GM19328 (cell line): Measurements from ENCODE around the gene ABLIM2.

Experiments
- ATAC-seq: cut with Tn5 transposase; IDR thresholded peaks from one replicate; pipeline ENCODE4 v1.9.1; 2021; ENCODE audit warnings: mild to moderate bottlenecking, moderate library complexity; ENCODE audit not compliant: unreplicated experiment

Gene ABLIM2

DNA sequence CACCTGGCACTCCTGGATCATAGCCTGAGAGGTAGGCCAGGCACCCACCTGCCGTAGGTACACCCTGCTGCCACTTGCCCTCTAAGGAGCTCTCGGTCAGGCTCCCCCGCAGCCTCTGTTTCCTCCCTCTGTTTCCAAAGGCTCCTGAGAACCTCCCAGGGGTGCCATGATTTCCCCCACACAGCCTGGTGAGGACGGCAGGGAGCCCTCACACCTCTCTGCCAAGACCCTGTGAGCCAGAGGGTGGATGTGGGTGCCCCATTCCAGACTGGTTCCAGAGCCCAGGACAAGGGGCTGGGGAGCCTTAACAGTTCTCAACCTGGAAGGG lies 1.6 kb upstream of the ABLIM2 start:
- no peak for ATAC-seq

DNA sequence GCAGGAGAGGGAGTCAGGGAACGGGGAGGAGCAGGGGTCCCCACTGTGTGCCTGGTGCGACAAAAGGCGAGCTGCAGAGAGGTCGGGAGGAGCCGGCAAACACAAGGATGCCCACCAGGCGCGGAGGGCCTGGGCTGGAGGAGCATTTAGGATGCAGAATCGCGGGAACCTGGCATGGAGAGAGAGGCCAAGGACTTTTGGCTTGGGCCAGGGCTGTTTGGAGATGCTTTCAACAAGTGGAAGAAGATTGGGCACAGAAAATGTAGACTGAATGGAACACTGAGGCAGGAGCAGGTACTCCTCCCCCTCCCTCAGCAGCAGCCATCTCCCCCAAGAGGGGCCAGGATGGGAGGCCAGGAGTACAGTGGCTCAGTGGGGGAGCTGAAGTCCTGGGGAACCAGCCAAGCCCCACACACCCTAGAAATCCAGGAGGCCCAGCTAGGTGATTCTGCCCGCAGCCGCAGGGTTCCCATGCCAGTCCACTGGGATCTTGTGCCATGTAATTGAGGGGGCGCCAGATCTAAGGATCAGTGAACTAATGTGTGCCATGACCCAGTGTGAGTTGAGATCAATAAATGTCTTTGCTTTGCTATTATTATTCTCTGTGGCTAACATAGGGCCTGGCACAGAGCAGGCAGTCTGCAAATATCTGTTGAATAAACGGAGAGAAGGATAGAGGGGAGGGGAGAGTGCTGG lies 1.1 kb upstream of the ABLIM2 start:
- ATAC-seq = no peak

DNA sequence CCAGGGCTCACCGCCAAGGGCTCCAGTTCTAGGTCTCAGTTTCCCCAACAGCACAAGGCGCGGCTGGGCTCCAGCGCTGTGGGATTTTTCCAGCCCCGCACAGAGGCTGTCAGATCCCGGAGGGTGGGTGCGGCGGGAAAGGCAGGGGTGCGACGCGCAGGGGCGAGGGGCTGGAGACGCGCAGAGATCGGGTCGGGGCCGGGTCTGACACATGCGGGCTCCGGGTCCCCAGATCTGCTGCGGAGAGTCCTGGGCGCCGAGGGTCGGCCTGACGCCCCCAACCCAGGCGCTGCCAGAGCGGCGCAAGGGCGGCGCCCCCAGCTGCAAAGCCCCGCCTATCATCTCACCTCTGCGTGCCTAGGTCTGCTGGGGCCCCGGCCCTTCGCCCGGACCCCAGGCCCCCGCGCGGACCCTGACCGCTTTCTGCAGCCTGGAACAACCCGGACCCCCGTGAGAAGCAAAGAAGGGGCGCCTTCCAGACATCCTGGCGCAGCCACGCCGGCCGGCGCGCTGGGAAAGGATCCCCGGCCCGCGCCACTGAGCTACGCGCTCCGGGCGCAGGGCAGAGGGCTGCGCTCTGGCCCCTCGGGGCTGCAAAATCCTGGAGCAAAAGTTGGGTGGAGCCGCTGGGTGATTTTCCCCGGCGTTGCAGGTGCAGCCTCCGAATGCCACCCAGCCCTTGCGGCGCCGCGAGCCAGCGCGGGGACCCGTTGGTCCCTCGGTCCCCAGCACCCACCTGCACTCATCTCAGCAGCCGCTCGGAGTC lies 486 bp downstream of the ABLIM2 start:
- ATAC-seq = no peak

DNA sequence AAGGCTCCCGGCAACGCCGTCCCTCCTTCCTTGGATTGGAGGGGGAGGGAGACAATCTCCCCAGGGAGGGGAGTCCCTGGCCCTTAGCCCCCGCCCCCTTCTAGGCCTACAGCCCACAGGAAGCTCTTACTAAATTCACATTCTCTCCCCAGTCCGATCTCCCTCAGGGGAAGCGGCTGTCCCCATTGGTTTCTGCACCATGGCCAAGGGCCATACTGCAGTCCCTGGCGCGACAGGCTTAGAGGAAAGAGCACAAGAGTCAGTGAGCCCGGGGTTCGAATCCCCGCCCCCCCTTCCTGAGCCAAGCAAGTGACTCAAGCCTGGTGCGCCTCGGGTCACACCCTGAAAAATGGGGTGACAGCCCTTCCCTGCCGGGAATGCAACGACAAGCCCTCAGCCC lies 1.1 kb downstream of the ABLIM2 start:
- no peak for ATAC-seq

DNA sequence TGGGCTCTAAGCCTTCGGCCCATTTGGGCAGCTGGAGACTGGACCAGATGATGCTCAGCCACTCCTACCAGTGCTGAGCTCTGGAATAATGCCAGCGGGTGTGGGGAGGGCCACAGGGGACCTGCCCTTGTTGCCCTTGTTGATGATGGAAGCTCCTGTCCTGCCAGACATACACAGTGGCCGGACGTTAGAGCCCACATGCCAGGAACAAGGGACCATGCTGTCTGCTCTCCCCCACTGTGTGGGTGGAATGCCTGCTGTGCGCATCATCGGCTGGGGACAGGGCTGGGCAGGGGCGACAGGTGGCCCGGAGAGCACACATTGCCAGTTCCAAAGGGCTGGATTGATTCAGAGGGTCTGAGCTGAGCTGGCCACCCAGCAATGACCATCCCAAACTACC lies 2.0 kb downstream of the ABLIM2 start:
- ATAC-seq = no peak

DNA sequence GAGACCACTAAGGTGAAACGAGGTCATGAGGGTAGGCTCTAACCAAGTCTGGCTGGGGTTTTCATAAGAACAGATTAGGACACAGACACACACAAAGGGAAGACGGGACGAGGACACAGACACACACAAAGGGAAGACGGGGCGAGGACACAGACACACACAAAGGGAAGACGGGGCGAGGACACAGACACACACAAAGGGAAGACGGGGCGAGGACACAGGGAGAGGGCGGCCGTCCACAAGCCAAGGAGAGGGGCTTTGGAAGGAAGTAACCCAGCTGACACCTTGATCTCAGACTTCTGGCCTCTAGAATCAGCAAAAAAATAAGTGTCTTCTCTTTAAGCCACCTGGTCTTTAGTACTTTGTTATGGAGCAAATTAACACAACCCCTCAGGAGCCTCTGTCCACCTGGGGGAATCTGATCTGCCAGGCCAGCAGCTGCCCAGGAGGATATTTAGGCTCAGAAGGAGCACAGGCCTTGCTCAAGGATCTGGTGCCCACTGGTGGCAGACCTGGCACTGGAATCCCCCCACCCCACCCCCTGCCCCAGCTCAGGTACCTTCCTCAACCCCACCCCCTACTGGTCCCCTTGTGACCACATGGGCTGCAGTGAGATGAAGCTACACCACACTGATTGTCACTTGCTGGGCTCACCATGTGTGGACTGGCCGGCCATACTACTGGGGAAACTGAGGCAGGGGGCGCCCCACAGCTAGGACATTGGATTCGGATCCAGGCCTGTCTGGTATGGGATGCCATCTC lies 2.8 kb downstream of the ABLIM2 start:
- ATAC-seq = no peak

DNA sequence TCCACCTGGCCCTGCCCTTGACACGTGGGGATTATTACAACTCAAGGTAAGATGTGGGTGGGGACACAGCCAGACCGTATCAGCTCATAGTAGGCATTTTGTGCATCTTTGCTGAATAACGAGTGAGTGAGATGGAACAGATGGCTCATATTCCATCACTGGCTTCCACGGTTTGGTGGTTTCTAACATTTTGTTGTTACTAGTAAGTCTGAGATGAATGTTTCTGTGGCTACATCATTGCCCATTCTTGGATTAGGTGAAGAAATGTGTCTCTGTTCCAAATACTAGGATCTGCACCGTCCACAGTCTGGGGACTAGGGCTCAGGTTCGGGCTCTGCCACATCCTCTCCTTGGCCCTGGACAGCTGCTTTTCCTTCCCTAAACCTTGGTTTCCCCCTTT lies 3.6 kb downstream of the ABLIM2 start:
- ATAC-seq = no peak

DNA sequence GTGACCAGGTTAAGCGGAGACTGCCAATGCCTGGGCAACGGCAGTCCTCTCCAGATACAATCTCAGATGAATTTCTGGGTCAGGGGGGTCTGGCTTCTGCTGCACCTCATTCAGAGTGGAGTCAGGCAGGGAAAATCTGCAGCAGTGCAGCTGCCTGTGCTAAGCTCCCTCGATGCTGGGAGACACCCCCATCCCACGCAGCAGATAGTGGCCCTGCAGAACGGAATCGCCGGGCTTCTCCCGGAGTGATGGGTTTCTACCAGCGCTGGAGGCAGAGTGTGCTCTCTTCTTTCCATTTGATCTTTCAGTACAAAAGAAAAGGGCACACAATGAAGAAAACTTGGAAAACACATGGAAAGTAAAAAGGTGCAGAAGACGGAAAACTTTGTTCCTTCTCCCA lies 5.2 kb downstream of the ABLIM2 start:
- ATAC-seq = no peak

DNA sequence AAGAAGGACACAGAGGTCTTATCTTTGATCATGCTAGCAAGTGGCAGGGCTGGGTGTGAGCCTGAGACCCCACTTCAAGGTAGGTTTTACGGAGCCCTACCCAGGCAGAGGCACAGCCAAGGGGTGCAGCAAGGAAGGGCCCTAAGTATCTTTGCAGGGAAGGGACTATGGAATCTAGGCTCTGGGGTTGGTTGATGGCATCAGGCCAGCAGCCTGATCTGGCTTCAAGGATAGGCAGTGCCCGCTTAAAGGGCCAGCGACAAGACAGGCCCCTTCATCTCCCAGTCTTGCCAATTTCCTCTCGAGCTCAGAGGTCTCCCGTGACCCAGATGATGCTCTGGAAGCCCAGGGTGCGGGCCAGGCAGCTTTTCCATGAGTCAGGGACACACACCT lies 5.8 kb downstream of the ABLIM2 start:
- ATAC-seq = no peak

DNA sequence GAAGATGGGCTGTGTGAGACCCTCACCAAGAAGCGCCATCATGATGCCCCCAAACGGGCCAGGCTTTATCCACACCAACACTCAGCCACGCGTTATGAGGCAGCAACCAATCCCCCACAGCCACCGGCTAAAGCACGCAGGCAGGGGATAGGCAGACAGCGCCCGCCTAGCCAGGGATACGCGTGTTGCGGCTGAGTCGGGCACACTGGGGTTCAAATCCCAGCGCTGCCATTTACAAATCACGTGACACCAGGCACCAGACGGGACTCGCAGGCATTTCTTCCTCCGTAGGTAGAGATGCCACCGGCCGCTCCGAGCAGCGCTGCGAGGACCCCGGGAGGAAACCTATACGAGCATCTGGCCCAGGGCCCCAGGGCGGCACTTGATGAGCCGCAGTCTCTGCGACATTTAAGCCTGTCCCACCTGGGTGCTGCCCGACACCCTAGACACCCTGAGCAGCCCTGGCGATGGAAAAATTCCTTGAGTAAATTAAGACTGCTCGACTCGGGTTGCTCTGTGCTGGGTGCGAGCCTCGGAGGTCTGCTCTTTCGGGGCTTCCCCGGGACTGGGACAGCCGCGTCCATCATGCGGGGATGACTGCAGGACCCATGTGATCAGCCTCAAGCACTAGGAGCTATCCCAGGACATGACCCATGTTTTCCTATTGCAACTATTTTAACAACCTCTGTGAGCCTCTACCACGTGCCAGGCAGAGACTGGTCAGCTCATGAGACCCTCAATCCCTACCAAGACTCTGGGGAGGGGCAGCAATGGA lies 6.3 kb downstream of the ABLIM2 start:
- no peak for ATAC-seq

DNA sequence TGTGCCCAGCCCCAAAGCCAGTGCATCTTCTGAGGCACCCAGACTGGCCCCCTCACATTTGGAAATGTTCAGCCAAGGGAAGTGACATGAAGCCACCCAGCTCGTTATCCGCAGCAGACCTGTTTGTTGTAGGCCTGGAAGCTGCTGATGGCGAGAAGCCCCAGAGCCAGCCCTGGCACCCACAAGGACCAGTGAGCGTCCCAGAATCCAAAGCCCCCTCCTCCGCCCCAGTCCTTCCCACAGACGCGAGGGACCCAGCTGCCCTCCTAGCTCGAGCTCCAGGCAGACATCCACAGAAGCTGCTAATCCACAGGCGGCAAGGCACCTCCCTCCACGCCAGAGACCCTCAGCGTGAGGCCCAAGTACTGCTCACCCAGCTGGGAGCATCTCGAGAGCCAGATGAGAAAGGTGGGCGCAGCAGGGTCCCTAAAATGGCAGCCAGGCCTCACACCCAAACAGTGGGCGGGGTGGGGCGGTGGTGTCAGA lies 7.4 kb downstream of the ABLIM2 start:
- ATAC-seq = no peak

DNA sequence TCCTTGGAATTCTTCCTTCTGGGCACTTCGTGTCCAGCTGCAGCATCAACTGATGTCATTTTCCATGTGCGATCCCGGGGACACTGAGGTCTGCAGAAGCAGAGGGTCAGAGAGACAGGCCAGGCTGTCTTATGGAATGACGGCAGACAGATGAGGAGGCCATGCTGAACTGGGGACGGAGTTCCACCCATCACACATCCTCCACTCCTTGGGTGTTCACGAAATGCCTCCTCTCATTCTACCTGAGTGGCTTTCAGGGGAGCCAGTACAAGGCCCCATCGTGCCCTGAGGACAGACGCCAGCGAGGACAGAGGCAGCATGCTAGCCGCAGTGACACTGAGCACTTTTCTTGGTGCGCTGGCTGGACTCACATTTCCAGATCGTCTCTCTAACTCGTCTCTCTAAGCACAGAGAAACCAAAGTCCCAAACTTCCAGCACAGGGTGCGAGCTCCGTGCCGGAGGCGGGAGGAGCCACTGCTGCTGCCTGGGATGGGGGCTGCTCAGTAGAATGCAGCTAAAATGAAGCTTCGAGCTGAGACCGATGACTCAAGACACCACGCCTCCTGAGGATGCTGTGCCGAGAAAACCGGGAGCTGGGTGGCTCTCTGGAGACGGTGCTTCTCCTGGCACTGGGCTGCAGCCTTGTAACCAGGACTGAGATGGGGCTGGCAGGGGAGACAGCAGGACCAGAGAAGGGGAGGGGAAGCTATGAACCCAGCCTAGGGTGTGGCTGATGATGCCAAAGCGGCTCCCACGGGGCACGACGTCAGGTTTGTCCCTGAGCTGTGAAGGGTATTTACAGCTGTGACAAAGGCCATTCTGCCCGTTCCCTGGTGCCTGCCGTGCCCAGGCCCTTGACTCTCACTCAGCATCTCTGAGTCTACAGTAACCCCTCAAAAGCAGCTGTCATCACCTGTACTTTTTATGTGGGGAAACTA lies 8.2 kb downstream of the ABLIM2 start:
- no peak for ATAC-seq

DNA sequence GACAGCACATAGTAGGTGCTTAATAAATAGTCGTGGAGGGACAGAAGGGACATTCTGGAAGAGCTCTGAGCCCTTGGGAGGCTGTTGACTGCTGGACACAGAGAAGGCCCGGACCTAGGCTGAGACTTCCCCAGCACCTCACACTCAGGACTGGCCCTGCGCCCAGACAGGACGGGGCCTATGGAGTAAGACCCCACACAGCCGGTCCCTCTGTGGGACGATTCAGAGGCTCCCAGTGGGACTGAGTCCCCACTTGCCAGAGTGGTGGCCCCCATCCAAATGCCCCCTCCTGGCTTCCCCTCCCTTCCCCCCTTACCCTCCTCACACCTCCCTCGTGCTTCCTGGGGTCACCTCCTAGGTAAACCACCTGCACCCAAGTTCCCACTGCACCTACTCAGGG lies 8.9 kb downstream of the ABLIM2 start:
- ATAC-seq = no peak

DNA sequence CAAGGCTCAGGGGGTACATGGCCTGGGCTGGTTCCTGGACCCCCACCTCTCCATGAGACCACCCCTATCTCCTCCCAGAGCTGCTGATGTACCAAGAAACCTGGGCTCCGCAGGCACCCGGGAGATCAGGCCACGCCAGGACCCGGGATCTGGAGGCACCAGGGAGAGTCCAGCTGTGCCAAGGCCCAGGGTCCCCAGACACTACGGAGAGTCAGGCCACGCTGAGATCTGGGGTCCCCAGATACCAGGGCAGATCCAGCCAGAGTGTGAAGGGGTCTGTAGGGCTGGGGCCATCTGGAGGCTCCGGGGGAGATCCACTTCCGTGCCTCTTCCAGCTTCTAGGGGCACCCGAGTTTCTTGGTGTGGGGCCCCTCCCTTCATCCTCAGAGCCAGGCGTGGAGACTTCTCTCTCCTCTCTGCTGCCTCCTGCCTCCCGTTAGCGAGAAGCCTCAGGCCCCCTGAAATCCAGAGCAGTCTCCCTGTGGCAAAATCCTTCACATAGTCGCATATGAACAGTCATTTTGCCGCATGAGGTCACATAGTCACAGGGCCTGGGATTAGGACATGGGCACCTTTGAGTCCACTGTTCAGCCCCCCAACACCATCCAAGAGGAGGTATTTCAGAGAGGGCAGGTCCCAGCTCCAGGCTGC lies 9.7 kb downstream of the ABLIM2 start:
- ATAC-seq = no peak

DNA sequence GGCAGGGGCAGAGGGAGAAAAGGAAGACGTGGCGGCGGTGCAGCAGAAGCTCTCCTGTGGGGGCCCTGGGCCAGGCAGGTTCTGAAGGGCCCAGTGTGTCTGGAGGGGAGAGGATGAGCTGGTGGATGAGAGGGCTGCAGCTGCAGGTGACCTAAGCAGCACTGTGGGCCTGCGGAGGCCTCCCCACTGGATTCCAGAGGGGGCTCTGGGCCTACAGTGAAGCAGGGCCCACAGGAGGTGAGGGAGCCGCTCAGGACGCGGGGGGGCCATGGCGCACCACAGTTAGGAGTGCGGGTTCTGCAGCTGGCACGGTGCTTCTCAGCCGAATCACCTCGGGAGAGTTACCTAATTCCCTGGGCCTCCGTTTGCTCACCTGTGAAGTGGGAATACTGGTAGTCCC lies 10.5 kb downstream of the ABLIM2 start:
- no peak for ATAC-seq

DNA sequence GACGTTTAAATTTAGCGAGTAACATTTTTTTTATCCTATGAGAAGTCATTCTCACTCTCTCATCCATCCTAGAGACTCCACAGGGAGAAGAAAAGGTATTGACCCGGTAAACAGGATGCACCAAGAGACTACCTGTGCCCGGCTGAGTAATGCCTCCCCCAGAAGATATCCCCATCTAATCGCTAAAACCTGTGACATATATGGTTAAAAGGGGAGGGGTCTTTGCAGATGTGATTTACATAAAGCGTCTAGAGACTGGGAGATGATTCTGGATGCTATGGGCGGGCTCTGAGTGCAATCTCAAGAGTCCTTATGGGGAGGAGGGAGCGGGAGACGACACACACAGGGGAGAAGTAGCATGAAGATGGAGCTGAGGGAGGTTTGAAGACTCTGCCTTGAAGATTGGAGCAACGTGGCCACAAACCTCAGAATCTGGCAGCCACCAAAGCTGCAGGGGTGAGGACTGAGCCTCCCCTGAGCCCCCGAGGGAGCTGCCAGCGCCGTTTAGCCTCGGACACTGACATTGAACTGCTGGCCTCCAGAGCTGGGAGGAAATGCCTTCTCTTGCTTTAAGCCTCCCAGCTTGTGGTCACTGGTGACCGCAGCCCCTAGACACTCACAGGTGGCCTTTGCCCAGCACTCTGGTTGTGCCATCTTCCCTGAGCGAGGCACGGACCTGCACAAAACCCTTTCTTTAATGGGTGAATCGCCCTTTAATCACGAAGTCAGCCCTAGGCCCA lies 11.2 kb downstream of the ABLIM2 start:
- no peak for ATAC-seq

DNA sequence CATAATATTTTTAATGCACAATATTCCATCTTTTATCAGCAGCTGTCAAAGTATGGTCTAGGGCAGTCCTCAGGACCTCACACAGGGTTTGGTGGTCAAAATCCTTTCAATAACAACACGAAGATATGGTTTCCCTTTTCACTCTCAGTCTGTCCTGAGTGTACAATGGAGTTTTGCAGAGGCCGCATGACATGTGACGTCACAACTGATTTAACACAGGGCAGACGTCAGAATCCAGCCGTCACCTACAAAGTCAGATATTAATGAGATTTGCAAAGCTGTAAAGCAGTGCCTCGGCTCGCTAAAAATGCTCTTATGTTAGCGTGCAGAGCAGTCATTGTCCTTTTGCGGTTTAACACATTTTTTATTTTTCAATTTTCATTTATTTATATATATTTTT lies 12.5 kb downstream of the ABLIM2 start:
- no peak for ATAC-seq

DNA sequence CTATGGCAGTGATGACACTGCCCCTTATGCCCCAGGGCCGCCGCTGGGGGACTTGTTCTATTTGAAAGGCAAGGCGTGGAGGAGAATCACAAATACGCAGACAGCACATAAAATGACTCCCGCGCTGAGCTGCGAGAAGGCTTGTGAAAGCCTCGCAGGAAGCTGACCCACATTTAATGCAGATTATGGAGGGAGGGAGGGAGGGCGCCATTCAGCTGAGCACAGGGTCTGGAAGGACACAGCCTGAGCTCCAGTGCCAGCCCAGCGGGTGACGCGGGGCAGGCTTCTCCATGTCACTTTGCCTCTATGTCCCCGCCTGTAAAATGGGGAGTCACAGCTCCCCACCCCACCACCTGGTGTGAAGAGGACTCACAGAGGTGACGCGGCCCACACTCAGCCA lies 14.3 kb downstream of the ABLIM2 start:
- no peak for ATAC-seq
